ENCODE results near the gene PCK1. TPM values are rescaled to one million over a fixed set of nuclear protein-coding genes. Genes with fewer than 3 reads are reported as not detected.

Gene PCK1
- total and polyA plus RNA-seq, 4 donors: 0.30 to 0.90 (median 0.58) TPM

DNA sequence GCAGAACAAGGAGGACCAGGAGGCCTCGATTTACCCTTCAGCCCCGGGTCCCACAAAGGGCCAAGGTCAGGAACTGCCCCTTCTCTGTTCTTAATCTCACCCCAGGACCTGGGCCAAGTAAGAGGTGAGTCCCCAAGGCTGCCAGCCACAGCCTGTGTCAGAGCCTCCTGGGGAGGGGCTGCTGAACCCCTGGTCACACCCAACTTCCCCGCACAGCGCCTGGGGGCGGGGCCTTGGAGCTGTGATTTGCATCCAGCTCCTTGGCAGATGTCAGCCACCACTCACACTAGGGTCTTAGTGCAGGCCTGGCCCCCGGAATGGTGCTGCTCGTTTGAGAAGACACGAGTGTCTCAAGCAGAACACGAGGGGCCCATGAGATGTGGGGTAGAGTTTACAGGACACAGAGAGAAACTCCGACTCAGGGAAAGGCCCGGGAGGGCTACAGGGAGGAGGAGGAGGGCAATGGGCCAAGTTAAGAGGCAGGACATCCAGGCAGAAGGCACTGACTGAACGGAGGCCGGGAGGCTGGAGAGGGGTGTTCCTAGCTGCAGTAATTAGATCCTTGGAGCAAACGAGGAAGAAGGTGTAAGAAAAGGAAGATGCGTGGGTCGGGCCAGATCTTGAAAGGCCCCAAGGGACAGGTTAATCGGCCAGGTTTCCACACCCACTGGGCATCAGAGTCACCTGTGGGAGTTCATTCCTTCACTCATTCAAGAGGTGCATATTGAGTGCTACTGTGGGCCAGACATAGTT is 32.4 kb downstream of the PCK1 start:
- H3K4me3 ChIP-seq (ENCODE audit: low read depth, low read length): no peak overlapping the region
- H3K36me3 ChIP-seq (ENCODE audit: control insufficient read depth, insufficient read depth, low read length): no peaks in the 10 kb centered on the region
- WGBS (ENCODE audit: insufficient coverage): 69% methylated on average over 14 of the region's 17 CpGs
- H3K4me1 ChIP-seq (ENCODE audit: control insufficient read depth, insufficient read depth, low read length): peaks cover 18% of the 10 kb centered on the region
- H3K27me3 ChIP-seq (ENCODE audit: control insufficient read depth, insufficient read depth, low read length): peaks cover 4% of the 10 kb centered on the region
- H3K9me3 ChIP-seq (ENCODE audit: control insufficient read depth, insufficient read depth, low read length): no peaks in the 10 kb centered on the region
- no peak overlapping the region for H3K27ac ChIP-seq (ENCODE audit: low read depth, low read length)
- DNase-seq (ENCODE audit: low read depth in 4 of 6, low spot score in 6 of 6): no peak

DNA sequence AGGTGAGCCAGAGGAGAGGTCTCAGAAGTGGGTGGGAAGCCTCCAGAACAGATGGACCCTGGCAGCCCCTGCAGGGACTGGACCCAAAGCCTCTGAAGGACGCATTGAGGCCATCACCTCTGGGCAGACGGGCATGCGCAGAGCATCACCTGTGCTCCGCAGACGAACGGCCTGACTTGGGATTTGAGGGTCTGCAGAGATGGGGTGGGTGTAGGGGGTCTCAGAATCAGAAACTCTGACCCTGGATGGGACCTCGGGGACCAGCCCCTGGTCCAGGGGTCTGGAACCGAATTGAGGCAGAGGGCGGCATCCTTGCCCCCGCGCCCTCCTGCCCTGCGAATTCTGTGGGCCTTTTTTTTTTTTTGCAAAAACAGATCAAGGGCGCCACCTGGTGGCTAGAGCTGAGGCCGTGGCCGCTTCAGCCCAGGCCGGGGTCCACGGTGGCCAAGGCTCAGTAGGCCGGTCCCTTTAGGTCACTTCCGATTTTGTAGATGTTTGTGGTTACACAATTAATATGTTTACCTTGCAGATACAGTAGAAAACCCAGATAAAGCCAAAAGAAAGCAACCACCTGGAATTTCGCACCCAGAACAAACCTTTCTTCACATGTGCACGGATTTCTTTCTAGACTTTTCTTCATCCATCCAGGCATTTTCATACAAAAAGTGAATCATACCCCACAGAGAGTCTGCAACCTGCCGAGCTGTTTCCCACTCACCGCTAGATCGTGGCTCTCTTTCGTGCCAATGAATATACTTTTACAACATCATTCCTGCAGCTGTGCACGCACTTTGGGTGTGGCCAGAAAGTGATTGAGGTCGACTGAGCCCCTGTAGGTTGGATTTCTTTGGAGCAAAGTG is 33.4 kb downstream of the PCK1 start:
- H3K36me3 ChIP-seq (ENCODE audit: control insufficient read depth, insufficient read depth, low read length): no peaks in the 10 kb centered on the region
- H3K4me1 ChIP-seq (ENCODE audit: control insufficient read depth, insufficient read depth, low read length): peaks cover 18% of the 10 kb centered on the region
- DNase-seq (ENCODE audit: low read depth in 4 of 6, low spot score in 6 of 6): peak in 2 of 6 donors; percentile 65 to 75
- WGBS (ENCODE audit: insufficient coverage): 48% methylated on average over 19 of the region's 27 CpGs
- H3K27ac ChIP-seq (ENCODE audit: low read depth, low read length): no peak overlapping the region
- no peaks in the 10 kb centered on the region for H3K9me3 ChIP-seq (ENCODE audit: control insufficient read depth, insufficient read depth, low read length)
- H3K27me3 ChIP-seq (ENCODE audit: control insufficient read depth, insufficient read depth, low read length): peaks cover 4% of the 10 kb centered on the region
- no peak overlapping the region for H3K4me3 ChIP-seq (ENCODE audit: low read depth, low read length)

DNA sequence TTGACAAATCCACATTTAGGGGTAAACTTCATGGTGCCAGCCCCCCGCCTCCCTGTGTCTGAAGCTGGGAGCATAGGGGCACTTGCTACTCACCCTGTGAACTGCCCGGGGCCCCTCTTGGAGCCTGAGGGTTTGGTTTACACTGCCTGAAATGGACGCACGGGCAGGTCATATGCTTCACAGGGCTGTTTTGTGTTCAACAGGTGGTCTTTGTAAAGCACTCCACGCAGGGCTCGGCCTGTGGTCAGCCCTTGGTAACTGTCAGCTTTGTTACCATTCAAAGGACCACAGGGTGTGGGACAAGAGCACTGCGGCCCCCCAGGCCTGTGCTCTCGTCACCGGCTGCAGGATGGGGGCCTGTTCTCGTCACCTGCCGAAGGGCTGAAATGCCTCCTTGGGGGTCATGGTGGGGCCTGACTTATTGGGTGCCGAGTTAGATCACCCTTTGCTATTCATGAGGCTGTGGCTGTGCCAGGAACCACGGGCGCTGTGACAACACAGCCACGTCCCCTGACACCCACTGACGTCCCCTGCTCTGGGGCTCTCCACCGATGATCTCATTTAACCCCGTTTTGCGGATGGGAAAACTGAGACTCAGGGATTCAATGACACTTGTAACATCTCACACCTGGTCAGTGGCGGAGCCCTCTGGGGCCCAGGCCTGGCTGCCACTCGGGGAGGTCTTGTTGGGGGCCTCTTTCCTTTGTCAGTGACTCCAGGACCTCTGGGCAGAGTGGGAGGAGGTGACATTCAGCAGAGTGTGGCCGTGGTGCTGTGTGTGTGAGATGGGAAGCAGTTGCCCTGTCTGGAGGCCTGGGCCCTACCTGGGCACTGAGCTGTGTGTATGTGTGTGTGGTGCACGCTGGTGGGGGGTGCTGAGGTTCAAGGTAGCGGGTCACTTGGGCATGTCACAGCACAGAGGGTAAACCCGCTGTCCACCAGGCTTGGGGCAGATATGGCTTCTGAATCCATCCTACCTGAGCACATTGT is 34.4 kb downstream of the PCK1 start:
- 83% methylated on average over 24 of the region's 25 CpGs for WGBS (ENCODE audit: insufficient coverage)
- H3K4me3 ChIP-seq (ENCODE audit: low read depth, low read length): no peak overlapping the region
- H3K27me3 ChIP-seq (ENCODE audit: control insufficient read depth, insufficient read depth, low read length): peaks cover 4% of the 10 kb centered on the region
- H3K4me1 ChIP-seq (ENCODE audit: control insufficient read depth, insufficient read depth, low read length): peaks cover 18% of the 10 kb centered on the region
- no peak overlapping the region for H3K27ac ChIP-seq (ENCODE audit: low read depth, low read length)
- DNase-seq (ENCODE audit: low read depth in 4 of 6, low spot score in 6 of 6): no peak
- no peaks in the 10 kb centered on the region for H3K9me3 ChIP-seq (ENCODE audit: control insufficient read depth, insufficient read depth, low read length)
- no peaks in the 10 kb centered on the region for H3K36me3 ChIP-seq (ENCODE audit: control insufficient read depth, insufficient read depth, low read length)

DNA sequence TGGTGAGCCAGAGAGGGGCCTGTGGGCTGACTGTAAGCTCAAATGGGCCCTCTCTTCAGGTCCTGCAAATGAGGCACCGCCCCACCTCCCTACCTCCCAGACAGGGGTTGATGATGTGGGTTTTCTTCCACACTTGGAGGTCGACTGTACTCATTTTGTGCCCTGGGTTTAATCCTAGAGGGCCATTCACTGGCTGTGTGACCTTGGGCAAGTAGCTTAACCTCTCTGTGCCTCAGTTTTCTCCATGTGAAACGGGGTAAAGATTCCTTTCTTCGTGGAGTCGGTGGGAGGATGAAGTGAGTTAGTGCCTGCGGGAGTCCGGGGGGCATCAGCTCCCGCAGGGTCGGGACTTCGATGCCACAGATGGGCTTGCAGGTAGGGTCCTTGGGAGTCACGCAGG is 35.4 kb downstream of the PCK1 start:
- H3K9me3 ChIP-seq (ENCODE audit: control insufficient read depth, insufficient read depth, low read length): no peaks in the 10 kb centered on the region
- H3K27ac ChIP-seq (ENCODE audit: low read depth, low read length): no peak overlapping the region
- H3K36me3 ChIP-seq (ENCODE audit: control insufficient read depth, insufficient read depth, low read length): no peaks in the 10 kb centered on the region
- peaks cover 4% of the 10 kb centered on the region for H3K27me3 ChIP-seq (ENCODE audit: control insufficient read depth, insufficient read depth, low read length)
- peaks cover 18% of the 10 kb centered on the region for H3K4me1 ChIP-seq (ENCODE audit: control insufficient read depth, insufficient read depth, low read length)
- no peak overlapping the region for H3K4me3 ChIP-seq (ENCODE audit: low read depth, low read length)
- no peak for DNase-seq (ENCODE audit: low read depth in 4 of 6, low spot score in 6 of 6)
- WGBS (ENCODE audit: insufficient coverage): 75% methylated on average over 8 of the region's 11 CpGs

DNA sequence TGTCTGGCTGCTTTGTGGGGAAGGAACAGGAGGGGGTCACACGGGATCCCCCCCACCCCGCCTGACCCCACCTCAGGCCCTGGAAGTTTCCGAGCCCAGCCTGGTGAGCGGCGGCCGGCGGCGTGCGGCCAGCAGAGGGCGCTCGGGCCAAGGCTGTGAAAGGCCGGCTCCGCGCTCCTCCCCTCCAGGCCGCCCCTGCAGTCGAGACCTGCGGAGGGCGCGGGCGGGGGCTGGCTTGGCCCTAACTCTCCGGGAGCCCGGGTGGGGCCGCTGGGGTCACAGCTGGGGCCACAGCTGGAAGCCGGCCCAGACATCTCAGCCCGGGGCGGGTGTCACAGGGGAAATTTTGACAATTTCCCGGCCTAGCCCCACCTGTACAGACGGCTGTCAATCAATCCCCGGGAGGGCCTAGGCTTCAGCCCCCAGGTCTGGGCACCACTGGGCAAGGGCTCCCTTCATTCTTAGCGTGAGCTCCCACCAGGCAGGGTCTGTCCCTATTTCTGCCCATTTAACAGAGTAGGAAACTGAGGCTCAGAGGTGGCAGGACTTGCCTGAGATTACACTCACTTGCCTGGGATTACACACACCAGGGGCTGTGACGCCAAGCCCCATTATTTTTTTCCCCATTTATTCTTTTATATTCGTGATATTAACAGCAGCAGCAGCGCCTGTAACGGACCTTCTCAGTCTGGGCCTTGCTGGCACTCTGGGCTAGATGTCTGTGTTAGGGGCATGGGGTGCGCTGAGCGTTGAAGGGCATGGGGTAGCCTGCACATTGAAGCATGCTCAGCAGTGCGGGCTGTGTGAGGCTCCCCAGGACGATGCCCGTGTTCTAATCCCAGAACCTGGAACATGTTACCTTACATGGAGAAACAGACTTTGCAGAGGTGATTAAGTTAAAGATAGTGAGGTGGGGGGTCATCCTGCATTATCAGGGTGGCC is 36.4 kb downstream of the PCK1 start:
- Histone ChIP-seq H3K36me3 (ENCODE audit: control insufficient read depth, insufficient read depth, low read length) (no peaks in the 10 kb centered on the region), H3K27ac (ENCODE audit: low read depth, low read length) (no peak overlapping the region), H3K4me1 (ENCODE audit: control insufficient read depth, insufficient read depth, low read length) (peaks cover 18% of the 10 kb centered on the region), H3K4me3 (ENCODE audit: low read depth, low read length) (no peak overlapping the region), H3K9me3 (ENCODE audit: control insufficient read depth, insufficient read depth, low read length) (no peaks in the 10 kb centered on the region), H3K27me3 (ENCODE audit: control insufficient read depth, insufficient read depth, low read length) (peaks cover 4% of the 10 kb centered on the region)
- 17% methylated on average over 36 of the region's 39 CpGs for WGBS (ENCODE audit: insufficient coverage)
- peak in 2 of 6 donors; percentile 79 for DNase-seq (ENCODE audit: low read depth in 4 of 6, low spot score in 6 of 6)

DNA sequence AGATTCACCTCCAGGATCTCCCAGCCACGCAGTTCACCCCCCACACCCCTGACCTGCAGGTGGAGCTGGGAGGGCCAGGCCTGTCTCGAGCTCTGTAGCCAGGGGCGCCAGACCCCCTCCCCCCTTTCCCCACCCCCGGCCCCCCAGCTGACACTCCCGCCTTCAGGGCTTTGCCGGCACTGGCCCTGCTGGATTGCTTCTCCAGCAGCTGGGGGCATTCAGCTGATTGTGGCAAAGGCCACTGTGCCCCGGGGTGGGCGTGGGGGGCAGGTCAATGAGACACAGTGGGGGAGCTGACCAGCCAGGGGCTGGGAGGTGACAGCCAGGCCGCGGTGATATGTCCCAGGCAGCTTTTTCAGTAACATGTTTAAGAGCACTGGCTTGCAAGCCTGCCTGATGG is 37.1 kb downstream of the PCK1 start:
- no peak overlapping the region for H3K27ac ChIP-seq (ENCODE audit: low read depth, low read length)
- H3K4me1 ChIP-seq (ENCODE audit: control insufficient read depth, insufficient read depth, low read length): peaks cover 18% of the 10 kb centered on the region
- no peaks in the 10 kb centered on the region for H3K9me3 ChIP-seq (ENCODE audit: control insufficient read depth, insufficient read depth, low read length)
- DNase-seq (ENCODE audit: low read depth in 4 of 6, low spot score in 6 of 6): no peak
- no peak overlapping the region for H3K4me3 ChIP-seq (ENCODE audit: low read depth, low read length)
- H3K27me3 ChIP-seq (ENCODE audit: control insufficient read depth, insufficient read depth, low read length): peaks cover 4% of the 10 kb centered on the region
- 41% methylated on average over 6 of the region's 10 CpGs for WGBS (ENCODE audit: insufficient coverage)
- no peaks in the 10 kb centered on the region for H3K36me3 ChIP-seq (ENCODE audit: control insufficient read depth, insufficient read depth, low read length)

DNA sequence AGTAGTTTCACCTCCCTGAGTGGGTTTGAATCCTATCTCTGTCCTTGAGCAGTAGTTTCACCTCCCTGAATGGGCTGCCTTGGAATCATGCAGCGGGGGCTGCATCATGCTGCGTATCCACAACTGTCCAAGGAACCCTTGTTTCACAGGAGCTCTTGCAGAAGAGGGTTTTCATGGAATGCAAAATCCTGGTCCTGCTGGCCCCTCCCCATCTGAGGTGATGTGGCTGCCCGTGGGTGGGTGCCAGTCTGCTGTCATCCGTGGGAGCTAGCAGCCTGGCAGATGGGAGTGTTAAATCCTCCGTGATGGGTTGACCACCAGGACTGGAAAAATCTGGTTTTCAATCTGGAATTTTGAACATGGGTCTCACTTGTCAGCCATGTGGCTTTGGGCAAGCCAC is 37.6 kb downstream of the PCK1 start:
- Histone ChIP-seq H3K27ac (ENCODE audit: low read depth, low read length) (no peak overlapping the region), H3K27me3 (ENCODE audit: control insufficient read depth, insufficient read depth, low read length) (peaks cover 4% of the 10 kb centered on the region), H3K36me3 (ENCODE audit: control insufficient read depth, insufficient read depth, low read length) (no peaks in the 10 kb centered on the region), H3K4me1 (ENCODE audit: control insufficient read depth, insufficient read depth, low read length) (peaks cover 18% of the 10 kb centered on the region), H3K9me3 (ENCODE audit: control insufficient read depth, insufficient read depth, low read length) (no peaks in the 10 kb centered on the region), H3K4me3 (ENCODE audit: low read depth, low read length) (no peak overlapping the region)
- WGBS (ENCODE audit: insufficient coverage): 83% methylated on average over 3 of the region's 5 CpGs
- DNase-seq (ENCODE audit: low read depth in 4 of 6, low spot score in 6 of 6): no peak

DNA sequence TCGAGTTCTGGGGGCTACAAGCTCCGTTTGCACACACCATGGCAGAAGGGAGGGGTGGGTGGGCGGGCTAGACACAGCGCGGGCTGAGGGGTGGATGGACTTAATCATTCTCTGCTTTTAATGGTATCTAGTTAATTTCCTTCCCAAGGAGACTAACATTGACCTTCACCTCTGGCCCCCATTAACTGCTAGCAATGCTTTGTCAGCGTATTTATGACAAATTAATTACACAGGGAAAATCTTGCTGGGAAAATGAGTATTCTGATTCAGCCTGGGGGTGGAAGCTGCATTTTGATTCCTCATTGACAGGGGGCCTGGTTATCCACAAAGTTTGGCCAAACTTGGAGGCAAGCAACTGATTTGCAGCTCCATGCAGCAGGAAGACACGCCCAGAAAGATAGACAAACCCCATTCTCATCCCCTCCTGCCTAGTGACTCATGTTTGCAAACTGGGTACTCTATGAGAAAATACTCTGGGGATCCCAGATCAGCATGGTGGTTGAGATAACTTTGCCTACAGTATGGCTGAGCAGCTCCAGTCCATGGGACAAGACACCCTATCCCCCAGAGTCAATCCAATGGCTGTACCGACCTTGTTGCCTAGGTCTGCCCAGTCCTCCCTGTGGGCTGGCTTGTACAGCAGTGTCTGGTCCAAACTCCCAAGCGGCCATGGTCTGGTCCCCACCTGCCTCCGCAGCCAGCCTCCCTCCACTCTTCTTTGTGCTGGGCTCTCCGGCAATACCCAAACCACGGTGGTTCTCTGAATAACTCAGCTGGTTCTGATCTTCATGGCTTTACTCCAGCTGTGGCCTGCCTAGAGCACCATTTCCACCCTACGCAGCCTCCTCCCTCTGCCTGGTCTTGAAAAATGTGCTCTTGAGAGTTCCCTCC is 39.7 kb downstream of the PCK1 start:
- H3K9me3 ChIP-seq (ENCODE audit: control insufficient read depth, insufficient read depth, low read length): no peaks in the 10 kb centered on the region
- H3K4me3 ChIP-seq (ENCODE audit: low read depth, low read length): no peak overlapping the region
- peaks cover 13% of the 10 kb centered on the region for H3K4me1 ChIP-seq (ENCODE audit: control insufficient read depth, insufficient read depth, low read length)
- WGBS (ENCODE audit: insufficient coverage): 93% methylated on average over 6 of the region's 13 CpGs
- peak in 1 of 6 donors; percentile 45 for DNase-seq (ENCODE audit: low read depth in 4 of 6, low spot score in 6 of 6)
- peaks cover 2% of the 10 kb centered on the region for H3K27me3 ChIP-seq (ENCODE audit: control insufficient read depth, insufficient read depth, low read length)
- H3K36me3 ChIP-seq (ENCODE audit: control insufficient read depth, insufficient read depth, low read length): no peaks in the 10 kb centered on the region
- no peak overlapping the region for H3K27ac ChIP-seq (ENCODE audit: low read depth, low read length)
